ENCODE data around the gene CASZ1. TPM values are rescaled to one million over a fixed set of nuclear protein-coding genes. Genes with fewer than 3 reads are reported as not detected.

Gene CASZ1
- total RNA-seq, 1 experiment from 2014 or later = 3.9 TPM

GRCh38 chr1:10812387-10812915, 16.0 kb upstream of the CASZ1 start:
- H3K23ac ChIP-seq (ENCODE audit: insufficient read length, low read depth, low read length) = no peak overlapping the region
- H3K4ac ChIP-seq (ENCODE audit: low read depth, low read length) = no peak overlapping the region
- no peaks in the 10 kb centered on the region for H3K23me2 ChIP-seq (ENCODE audit: insufficient read length, low read depth, low read length, poor library complexity, severe bottlenecking)
- H4K5ac ChIP-seq (ENCODE audit: insufficient read length, low read depth, low read length) = no peak overlapping the region
- no peak overlapping the region for H3K4me2 ChIP-seq (ENCODE audit: insufficient read depth, insufficient read length, low read length)
- H3K27ac ChIP-seq (ENCODE audit: insufficient read length, low read depth, low read length) = no peak overlapping the region
- no peaks in the 10 kb centered on the region for H3K9me3 ChIP-seq (ENCODE audit: control insufficient read depth, low read depth, low read length)
- no peak overlapping the region for H2BK5ac ChIP-seq (ENCODE audit: insufficient read length, low read length)
- no peak overlapping the region for H4K8ac ChIP-seq (replicated peaks; ENCODE audit: insufficient read length, low read depth, low read length)
- H2AFZ ChIP-seq (ENCODE audit: low read length) = no peak overlapping the region
- no peak overlapping the region for H2BK12ac ChIP-seq (ENCODE audit: insufficient read length, low read depth, low read length)
- H2BK120ac ChIP-seq (ENCODE audit: low read depth, low read length, poor library complexity, severe bottlenecking) = no peak overlapping the region
- peaks cover 24 to 50% of the 10 kb centered on the region in 2 experiments for H3K4me1 Mint-ChIP-seq
- no peak overlapping the region for H2AK5ac ChIP-seq (ENCODE audit: insufficient read length, low read length)
- no peak overlapping the region for H3K14ac ChIP-seq (ENCODE audit: insufficient read depth, low read length)
- H3K56ac ChIP-seq (ENCODE audit: insufficient read length, low read depth, low read length) = no peak overlapping the region
- H3K9ac ChIP-seq (ENCODE audit: extremely low read depth, insufficient read length, low read length) = no peak overlapping the region
- no peaks in the 10 kb centered on the region for H3K79me1 ChIP-seq (ENCODE audit: insufficient read depth, low read depth, low read length, poor library complexity, severe bottlenecking)
- no peak overlapping the region for H2BK20ac ChIP-seq (ENCODE audit: low read depth, low read length, poor library complexity, severe bottlenecking)
- no peaks in the 10 kb centered on the region for H3K27me3 ChIP-seq (ENCODE audit: insufficient read depth, low read length)
- no peak overlapping the region for H3T11ph ChIP-seq (ENCODE audit: low read length)
- no peaks in the 10 kb centered on the region for H4K20me1 ChIP-seq (ENCODE audit: control insufficient read depth, insufficient read depth, insufficient read length)
- no peak for TF ChIP-seq CTCF (conservative IDR thresholded peaks at IDR 0.05)
- no peaks in the 10 kb centered on the region; a peak in 2 of 5 replicates for H3K9me3 Mint-ChIP-seq
- no peaks in the 10 kb centered on the region for H3K79me2 ChIP-seq (ENCODE audit: insufficient read depth, low read length)
- WGBS (ENCODE audit: extremely low coverage, insufficient read length, low lambda C conversion rate) = no CpG with 5 or more reads among the region's 11 CpGs
- H3K4me3 Mint-ChIP-seq = no peak overlapping the region
- H2BK15ac ChIP-seq (ENCODE audit: low read depth, low read length) = no peak overlapping the region
- no peak overlapping the region for H3K27ac Mint-ChIP-seq
- no peaks in the 10 kb centered on the region for H3K36me3 Mint-ChIP-seq (ENCODE audit: insufficient read depth in 1 of 3, low read depth in 3 of 3)
- peaks cover 8% of the 10 kb centered on the region; the same call in 1 of the 2 replicates for H3K27me3 Mint-ChIP-seq (ENCODE audit: low read depth)
- H3K4me1 ChIP-seq (ENCODE audit: insufficient read depth, low read length) = peaks cover 10% of the 10 kb centered on the region; the same call in 1 of the 2 replicates
- no peak for DNase-seq
- no peak overlapping the region for H3K18ac ChIP-seq (ENCODE audit: insufficient read length, low read depth, low read length)
- no peak overlapping the region for H4K91ac ChIP-seq (ENCODE audit: insufficient read length, low read depth, low read length)

Data from H9 (cell line).